SK-N-MC (cell line): ENCODE data around the gene SLC22A16.
"Not testable (repeated sequence)": the region's sequence is repeated elsewhere in the genome, so short reads cannot be mapped to it uniquely, and the experiment has no call there.

Experiments used
- DNase-seq: peaks from one replicate; pipeline ENCODE4 v3.0.0-alpha.2; 2011; ENCODE audit warnings: low read depth, low spot score
- H3K27ac ChIP-seq: fragments of 200-600 bp; sonication (generic); 2 replicates; pipeline ENCODE4 v1.5.1; 2016; ENCODE audit warnings: mixed run types
- H3K36me3 ChIP-seq: fragments of 200-600 bp; sonication (generic); 2 replicates; pipeline ENCODE4 v1.6.1; 2017; ENCODE audit warnings: antibody characterized with exemption, low read length, mixed read lengths; ENCODE audit not compliant: insufficient read depth
- H3K4me3 ChIP-seq: fragments of 200-600 bp; sonication (generic); 2 replicates; pipeline ENCODE4 v1.5.1; 2016
- H3K9ac ChIP-seq: fragments of 200-600 bp; sonication (generic); 2 replicates; pipeline ENCODE4 v1.8.0; 2017; ENCODE audit warnings: mixed run types, mixed read lengths; ENCODE audit not compliant: insufficient read length
- H3K9me3 ChIP-seq: fragments of 200-600 bp; sonication (generic); 2 replicates; pipeline ENCODE4 v1.6.1; 2017; ENCODE audit warnings: low read depth, mild to moderate bottlenecking, antibody characterized with exemption, low read length, moderate library complexity, mixed read lengths
- EZH2 ChIP-seq: fragments of 200-600 bp; sonication (generic); IDR thresholded peaks from one replicate; pipeline ENCODE4 v1.6.1; 2017; ENCODE audit warnings: antibody characterized with exemption
- FOXP2 ChIP-seq: optimal IDR thresholded peaks from 2 replicates; pipeline ENCODE3; 2011; ENCODE audit warnings: mild to moderate bottlenecking, moderate library complexity; ENCODE audit not compliant: insufficient read depth; ENCODE audit errors: extremely low read length, control extremely low read depth
- POLR2AphosphoS5 ChIP-seq: IDR thresholded peaks from 2 replicates; pipeline ENCODE4 v1.6.1; 2012; ENCODE audit warnings: mild to moderate bottlenecking, low read depth, low read length, borderline replicate concordance

SLC22A16 gene

GRCh38 chr6:110467566-110468140 lies 8.8 kb downstream of the SLC22A16 start:
- no peak for DNase-seq
- TF ChIP-seq EZH2 (no peak), FOXP2 (no peak), POLR2AphosphoS5 (no peak)
- no peak overlapping the region for H3K9ac ChIP-seq
- no peak overlapping the region for H3K27ac ChIP-seq
- H3K4me3 ChIP-seq: no peak overlapping the region
- 0 out of 2 replicates have a peak, but pooled peaks cover 2% of the 10 kb centered on the region for H3K9me3 ChIP-seq
- no peaks in the 10 kb centered on the region; the same call in 1 of the 2 replicates for H3K36me3 ChIP-seq

DNA sequence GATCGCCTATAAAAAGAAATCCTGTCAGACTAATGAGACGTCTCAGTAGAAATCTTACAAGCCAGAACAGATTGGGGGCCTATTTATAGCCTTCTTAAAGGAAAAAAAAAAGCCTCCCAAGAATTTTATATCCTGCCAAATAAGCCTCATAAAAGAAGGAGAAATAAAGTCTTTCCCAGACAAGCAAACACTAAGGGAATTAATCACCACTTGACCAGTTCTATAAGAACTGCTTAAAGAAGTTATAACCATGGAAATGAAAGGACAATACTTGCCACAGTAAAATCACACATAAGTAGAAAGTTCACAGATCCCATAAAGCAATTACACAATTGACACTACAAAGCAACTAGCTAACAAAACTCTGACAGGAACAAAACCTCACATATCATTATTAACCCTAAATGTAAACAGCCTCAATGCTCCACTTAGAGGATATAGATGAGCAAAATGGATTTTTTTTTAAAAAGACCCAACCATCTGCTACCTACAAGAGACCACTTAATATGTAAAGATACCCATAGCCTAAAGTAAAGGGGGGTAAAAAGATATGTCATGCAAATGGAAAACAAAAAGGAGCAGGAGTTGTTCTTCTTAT lies 13.4 kb downstream of the SLC22A16 start:
- Histone ChIP-seq H3K9ac (no peak overlapping the region), H3K27ac (no peak overlapping the region), H3K36me3 (no peaks in the 10 kb centered on the region; the same call in 1 of the 2 replicates), H3K4me3 (no peak overlapping the region), H3K9me3 (0 out of 2 replicates have a peak, but pooled peaks cover 2% of the 10 kb centered on the region)
- no peak for DNase-seq
- TF ChIP-seq FOXP2 (no peak), POLR2AphosphoS5 (no peak), EZH2 (no peak)

DNA sequence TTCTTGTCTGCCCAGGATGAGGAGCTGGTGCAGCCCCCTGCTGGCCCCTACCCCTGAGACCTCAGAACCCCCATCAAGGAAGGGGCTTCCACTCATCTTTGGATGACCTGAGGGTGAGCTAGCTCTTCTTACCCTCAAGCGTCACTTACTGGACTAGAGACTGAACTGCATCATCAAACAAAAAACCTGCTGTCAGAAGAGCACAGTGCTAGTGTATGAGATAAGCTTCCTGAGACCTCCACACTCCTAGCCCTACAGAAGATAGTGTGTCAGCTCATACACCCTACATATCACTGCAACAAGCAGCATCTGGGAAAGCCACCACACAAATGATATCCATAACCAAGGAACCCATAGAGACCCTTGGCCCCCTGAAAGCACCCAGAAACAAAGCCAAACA lies 15.0 kb downstream of the SLC22A16 start:
- H3K27ac ChIP-seq: no peak overlapping the region
- no peak overlapping the region for H3K9ac ChIP-seq
- no peak for DNase-seq
- no peaks in the 10 kb centered on the region; the same call in 1 of the 2 replicates for H3K36me3 ChIP-seq
- H3K9me3 ChIP-seq: 0 out of 2 replicates have a peak, but pooled peaks cover 2% of the 10 kb centered on the region
- TF ChIP-seq POLR2AphosphoS5 (no peak), EZH2 (no peak), FOXP2 (no peak)
- H3K4me3 ChIP-seq: no peak overlapping the region

- DNase-seq: no peak
- Histone ChIP-seq H3K36me3 (no peaks in the 10 kb centered on the region; the same call in 1 of the 2 replicates), H3K4me3 (no peak overlapping the region), H3K27ac (no peak overlapping the region), H3K9me3 (0 out of 2 replicates have a peak, but pooled peaks cover 2% of the 10 kb centered on the region), H3K9ac (no peak overlapping the region)
- TF ChIP-seq FOXP2: no peak
Observed at GRCh38 chr6:110459137-110459536, 17.3 kb downstream of the SLC22A16 start.

- no peaks in the 10 kb centered on the region; the same call in 1 of the 2 replicates for H3K36me3 ChIP-seq
- no peak for TF ChIP-seq POLR2AphosphoS5
- no peak for TF ChIP-seq FOXP2
- TF ChIP-seq EZH2: no peak
Observed at GRCh38 chr6:110458476-110458875, 17.9 kb downstream of the SLC22A16 start.

GRCh38 chr6:110457567-110458175 lies 18.7 kb downstream of the SLC22A16 start:
- H3K27ac ChIP-seq, H3K36me3 ChIP-seq, H3K9me3 ChIP-seq, H3K4me3 ChIP-seq, H3K9ac ChIP-seq, DNase-seq: not testable (repeated sequence)

More at GRCh38 chr6:110458476-110458875, 17.9 kb downstream of the SLC22A16 start:
- DNase-seq: no peak
- Histone ChIP-seq H3K9me3 (0 out of 2 replicates have a peak, but pooled peaks cover 2% of the 10 kb centered on the region), H3K4me3 (no peak overlapping the region), H3K27ac (no peak overlapping the region), H3K9ac (no peak overlapping the region)

GRCh38 chr6:110456694-110457093 lies 19.7 kb downstream of the SLC22A16 start:
- H3K9me3 ChIP-seq: no peaks in the 10 kb centered on the region
- TF ChIP-seq EZH2 (no peak), POLR2AphosphoS5 (no peak), FOXP2 (no peak)
- H3K27ac ChIP-seq: no peak overlapping the region
- H3K36me3 ChIP-seq: no peaks in the 10 kb centered on the region
- H3K4me3 ChIP-seq: no peak overlapping the region
- no peak overlapping the region for H3K9ac ChIP-seq
- no peak for DNase-seq

DNA sequence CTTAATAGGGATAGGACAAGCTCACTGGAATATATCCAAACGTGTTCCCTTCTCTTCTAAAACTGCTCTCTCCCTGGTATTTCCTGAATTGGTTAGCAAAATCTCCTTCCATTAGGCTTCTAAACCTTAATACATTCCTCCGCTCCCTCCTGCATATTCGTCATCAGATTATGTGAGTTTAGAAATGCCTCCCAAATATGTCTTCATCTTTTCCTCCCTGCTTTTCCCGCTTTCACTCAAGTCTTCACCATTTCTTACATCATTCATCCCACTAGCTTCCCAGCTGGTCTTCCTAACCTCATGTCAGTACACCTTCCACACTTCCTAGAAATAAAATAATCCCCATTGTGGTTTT lies 26.9 kb downstream of the SLC22A16 start:
- DNase-seq: no peak
- H3K9me3 ChIP-seq: no peaks in the 10 kb centered on the region
- TF ChIP-seq FOXP2: no peak
- TF ChIP-seq EZH2: no peak
- TF ChIP-seq POLR2AphosphoS5: no peak
- no peak overlapping the region for H3K27ac ChIP-seq
- no peak overlapping the region for H3K4me3 ChIP-seq
- H3K36me3 ChIP-seq: no peaks in the 10 kb centered on the region
- H3K9ac ChIP-seq: no peak overlapping the region
